ENCODE data around the gene BMP7. TPM values are rescaled to one million over a fixed set of nuclear protein-coding genes. Genes with fewer than 3 reads are reported as not detected.

Gene BMP7
- total and polyA plus RNA-seq, 11 donors = 0.72 to 12.3 (median 3.7) TPM

- no peak overlapping the region for H3K27ac ChIP-seq
- no peak for TF ChIP-seq POLR2A (IDR thresholded peaks at IDR 0.05)
- ATAC-seq = no peak
- H3K9me3 ChIP-seq = no peaks in the 10 kb centered on the region
- intact Hi-C loops (cut with DNase I) = loop anchor here in 1 of 10 donors (10.0 kb wide), 1 partner anchor 54 kb away; no protein-coding TSS in a partner anchor
- H3K4me1 ChIP-seq = no peaks in the 10 kb centered on the region
- WGBS, 4 donors = 70 to 76% (median 74%) methylated on average over 3 to 10 of the region's 10 CpGs
- DNase-seq = no peak
- no peak overlapping the region for H3K4me3 ChIP-seq
- H3K27me3 ChIP-seq = peaks cover 0 to 5% (median 0%) of the 10 kb centered on the region in 9 donors
- no peaks in the 10 kb centered on the region for H3K36me3 ChIP-seq
Measured at GRCh38 chr20:57180387-57180786, 86.1 kb downstream of the BMP7 start.

GRCh38 chr20:57179265-57179664 is 87.2 kb downstream of the BMP7 start:
- no peak for DNase-seq
- TF ChIP-seq POLR2A (IDR thresholded peaks at IDR 0.05) (no peak), CTCF (IDR thresholded peaks at IDR 0.05) (no peak)
- no peak for ATAC-seq
- H3K36me3 ChIP-seq = no peaks in the 10 kb centered on the region
- peaks cover 0 to 5% (median 0%) of the 10 kb centered on the region in 9 donors for H3K27me3 ChIP-seq
- no peak overlapping the region for H3K27ac ChIP-seq
- intact Hi-C loops (cut with DNase I) = no loop called here
- 70 to 86% (median 79%) methylated on average over 9 to 20 of the region's 20 CpGs for WGBS, 4 donors
- H3K4me3 ChIP-seq = no peak overlapping the region
- no peaks in the 10 kb centered on the region for H3K4me1 ChIP-seq
- H3K9me3 ChIP-seq = no peaks in the 10 kb centered on the region

GRCh38 chr20:57178582-57179111 is 87.8 kb downstream of the BMP7 start:
- Histone ChIP-seq H3K27ac (no peak overlapping the region), H3K9me3 (no peaks in the 10 kb centered on the region), H3K27me3 (peaks cover 0 to 5% (median 0%) of the 10 kb centered on the region in 9 donors), H3K4me1 (no peaks in the 10 kb centered on the region), H3K4me3 (no peak overlapping the region), H3K36me3 (no peaks in the 10 kb centered on the region)
- TF ChIP-seq CTCF (IDR thresholded peaks at IDR 0.05) (no peak), POLR2A (IDR thresholded peaks at IDR 0.05) (no peak)
- intact Hi-C loops (cut with DNase I) = no loop called here
- ATAC-seq (no peak), DNase-seq (no peak)
- WGBS, 4 donors = 86 to 89% (median 86%) methylated on average over 7 to 8 of the region's 8 CpGs

GRCh38 chr20:57177636-57178280 is 88.7 kb downstream of the BMP7 start:
- 80 to 87% (median 85%) methylated on average over 19 of the region's 19 CpGs for WGBS, 4 donors
- no peak overlapping the region for H3K4me3 ChIP-seq

More at GRCh38 chr20:57177636-57178280, 88.7 kb downstream of the BMP7 start:
- TF ChIP-seq POLR2A (IDR thresholded peaks at IDR 0.05) (no peak), CTCF (IDR thresholded peaks at IDR 0.05) (no peak)
- Histone ChIP-seq H3K36me3 (no peaks in the 10 kb centered on the region), H3K9me3 (no peaks in the 10 kb centered on the region), H3K4me1 (no peaks in the 10 kb centered on the region), H3K27ac (no peak overlapping the region), H3K27me3 (peaks cover 0 to 5% (median 0%) of the 10 kb centered on the region in 9 donors)
- ATAC-seq = no peak
- intact Hi-C loops (cut with DNase I) = no loop called here
- DNase-seq = no peak
